ENCODE data around the gene ZBTB8B. TPM values are rescaled to one million over a fixed set of nuclear protein-coding genes. Genes with fewer than 3 reads are reported as not detected.

Gene ZBTB8B
- total RNA-seq, 1 donor = under 0.01 TPM

GRCh38 chr1:32508761-32509160 is 43.9 kb downstream of the ZBTB8B start:
- TF ChIP-seq CTCF (IDR thresholded peaks at IDR 0.05; ENCODE audit: insufficient read depth, low read length) = no peak
- DNase-seq (ENCODE audit: low read depth) = no peak
- H3K4me3 ChIP-seq (ENCODE audit: low read depth, low read length) = no peak overlapping the region

GRCh38 chr1:32509939-32510338 is 45.1 kb downstream of the ZBTB8B start:
- no peak for TF ChIP-seq CTCF (IDR thresholded peaks at IDR 0.05; ENCODE audit: insufficient read depth, low read length)
- no peak for DNase-seq (ENCODE audit: low read depth)
- H3K4me3 ChIP-seq (ENCODE audit: low read depth, low read length) = no peak overlapping the region

Other genes starting within 250 kb of the ZBTB8B start
- 18.3 and 21.0 TPM in 2 replicates for gene TMEM234, start 242.7 kb upstream of the ZBTB8B start, total RNA-seq (ENCODE audit: low replicate concordance)
- gene EIF3I, start 242.7 kb upstream of the ZBTB8B start, total RNA-seq (ENCODE audit: low replicate concordance) = 217 and 284 TPM in 2 replicates
- 1.4 and 2.1 TPM in 2 replicates for gene FAM167B, start 217.8 kb upstream of the ZBTB8B start, total RNA-seq (ENCODE audit: low replicate concordance)
- gene LCK, start 213.8 kb upstream of the ZBTB8B start, total RNA-seq (ENCODE audit: low replicate concordance) = not detected in 2 replicates
- gene HDAC1, start 173.0 kb upstream of the ZBTB8B start, total RNA-seq (ENCODE audit: low replicate concordance) = 42.9 and 95.8 TPM in 2 replicates
- 14.4 and 106 TPM in 2 replicates for gene MARCKSL1, start 128.8 kb upstream of the ZBTB8B start, total RNA-seq (ENCODE audit: low replicate concordance)
- gene FAM229A, start 102.6 kb upstream of the ZBTB8B start, total RNA-seq (ENCODE audit: low replicate concordance) = 1.6 and 1.7 TPM in 2 replicates
- 1.2 and 2.3 TPM in 2 replicates for gene TSSK3, start 102.5 kb upstream of the ZBTB8B start, total RNA-seq (ENCODE audit: low replicate concordance)
- gene BSDC1, start 70.6 kb upstream of the ZBTB8B start, total RNA-seq (ENCODE audit: low replicate concordance) = 47.6 and 52.3 TPM in 2 replicates
- gene ZBTB8A, start 74.4 kb downstream of the ZBTB8B start, total RNA-seq (ENCODE audit: low replicate concordance) = 7.1 and 10.8 TPM in 2 replicates
- 34.6 and 40.0 TPM in 2 replicates for gene ZBTB8OS, start 185.5 kb downstream of the ZBTB8B start, total RNA-seq (ENCODE audit: low replicate concordance)
- 67.7 and 109 TPM in 2 replicates for gene RBBP4, start 186.1 kb downstream of the ZBTB8B start, total RNA-seq (ENCODE audit: low replicate concordance)
- 141 and 240 TPM in 2 replicates for gene SYNC, start 237.7 kb downstream of the ZBTB8B start, total RNA-seq (ENCODE audit: low replicate concordance)